GM21786 (cell line): ENCODE data around the gene TSPAN2.
"Not testable (repeated sequence)": the region's sequence is repeated elsewhere in the genome, so short reads cannot be mapped to it uniquely, and the experiment has no call there.

ENCODE experiments used
- ATAC-seq: cut with Tn5 transposase; IDR thresholded peaks from one replicate; pipeline ENCODE4 v1.9.1; 2021; ENCODE audit not compliant: unreplicated experiment

Gene TSPAN2

GRCh38 chr1:115046751-115047150 is 42.6 kb downstream of the TSPAN2 start:
- ATAC-seq, result no peak

- ATAC-seq, result no peak
Measured at GRCh38 chr1:115041654-115042053, 47.6 kb downstream of the TSPAN2 start.

- ATAC-seq, result no peak
Measured at GRCh38 chr1:115040501-115040900, 48.8 kb downstream of the TSPAN2 start.

GRCh38 chr1:115036814-115037507 is 52.3 kb downstream of the TSPAN2 start:
- no peak for ATAC-seq

- no peak for ATAC-seq
Measured at GRCh38 chr1:115035652-115036051, 53.7 kb downstream of the TSPAN2 start.

- no peak for ATAC-seq
Measured at GRCh38 chr1:115031595-115031994, 57.7 kb downstream of the TSPAN2 start.

GRCh38 chr1:115029526-115029925 is 59.8 kb downstream of the TSPAN2 start, which contains the start of gene TSHB:
Gene TSHB (plus strand): TSS chr1:115029826. CDS start chr1:115033363, 3,537 bp downstream.
- ATAC-seq, result no peak

- no peak for ATAC-seq
Measured at GRCh38 chr1:115023593-115023992, 65.7 kb downstream of the TSPAN2 start.

GRCh38 chr1:115021145-115021544 is 68.2 kb downstream of the TSPAN2 start:
- no peak for ATAC-seq

- ATAC-seq, result not testable (repeated sequence)
Measured at GRCh38 chr1:115019549-115019948, 69.8 kb downstream of the TSPAN2 start.

GRCh38 chr1:115013792-115014191 is 75.5 kb downstream of the TSPAN2 start:
- no peak for ATAC-seq

GRCh38 chr1:115012434-115012833 is 76.9 kb downstream of the TSPAN2 start:
- no peak for ATAC-seq

GRCh38 chr1:115012006-115012405 is 77.3 kb downstream of the TSPAN2 start:
- no peak for ATAC-seq

GRCh38 chr1:115006191-115006590 is 83.1 kb downstream of the TSPAN2 start:
- ATAC-seq, result no peak
